Stimulated activated naive CD4-positive, alpha-beta T cell treated with Interleukin-2 at 50 U/mL for 16 hours (primary cell): ENCODE data around the gene VAMP8.
"Not testable (repeated sequence)": the region's sequence is repeated elsewhere in the genome, so short reads cannot be mapped to it uniquely, and the experiment has no call there.

ENCODE experiments used
- DNase-seq: peaks from one replicate; lab custom pipeline; 2025; lab: John Stamatoyannopoulos, UW

The VAMP8 gene

GRCh38 chr2:85577386-85578242 is at the start of gene VAMP8:
Gene VAMP8 (plus strand): TSS chr2:85577586. CDS start chr2:85577647, 61 bp downstream.
- DNase-seq = peak; percentile 63

GRCh38 chr2:85527787-85528186 is 49.6 kb upstream of the VAMP8 start:
- DNase-seq = no peak

- DNase-seq = no peak
Observed at GRCh38 chr2:85528355-85528754, 49.0 kb upstream of the VAMP8 start.

- DNase-seq = no peak
Observed at GRCh38 chr2:85529809-85530208, 47.6 kb upstream of the VAMP8 start.

- DNase-seq = no peak
Observed at GRCh38 chr2:85531589-85531988, 45.8 kb upstream of the VAMP8 start.

GRCh38 chr2:85534099-85534498 is 43.3 kb upstream of the VAMP8 start:
- DNase-seq = no peak

- no peak for DNase-seq
Observed at GRCh38 chr2:85534881-85535280, 42.5 kb upstream of the VAMP8 start.

GRCh38 chr2:85536479-85536878 is 40.9 kb upstream of the VAMP8 start:
- DNase-seq = no peak

GRCh38 chr2:85537600-85538506 is 39.5 kb upstream of the VAMP8 start:
- no peak for DNase-seq

GRCh38 chr2:85538507-85539360 is 38.7 kb upstream of the VAMP8 start, which contains the start of gene MAT2A:
Gene MAT2A (plus strand): TSS chr2:85539168. CDS start chr2:85539288, 120 bp downstream.
- DNase-seq = peak; percentile 87

GRCh38 chr2:85539361-85540132 is 37.8 kb upstream of the VAMP8 start:
- DNase-seq = peak; percentile 79

- no peak for DNase-seq
Observed at GRCh38 chr2:85540133-85540648, 37.2 kb upstream of the VAMP8 start.

GRCh38 chr2:85541262-85541661 is 36.1 kb upstream of the VAMP8 start:
- DNase-seq = no peak

- no peak for DNase-seq
Observed at GRCh38 chr2:85541753-85542457, 35.5 kb upstream of the VAMP8 start.

GRCh38 chr2:85542777-85543176 is 34.6 kb upstream of the VAMP8 start:
- no peak for DNase-seq

GRCh38 chr2:85544254-85544691 is 33.1 kb upstream of the VAMP8 start:
- not testable (repeated sequence) for DNase-seq

- not testable (repeated sequence) for DNase-seq
Observed at GRCh38 chr2:85544915-85545779, 32.2 kb upstream of the VAMP8 start.

GRCh38 chr2:85545780-85546240 is 31.6 kb upstream of the VAMP8 start:
- no peak for DNase-seq
